HFFc6 (cell line): ENCODE measurements around the gene SEC16B. TPM values are rescaled to one million over a fixed set of nuclear protein-coding genes. Genes with fewer than 3 reads are reported as not detected.

Experiments used
- DNase-seq: peaks from one replicate; pipeline ENCODE4 v3.0.0-alpha.2; 2018
- H3K27ac Mint-ChIP-seq: 2 replicates; pipeline ENCODE4 v1.8.0; 2020; ENCODE audit warnings: mild to moderate bottlenecking, mixed read lengths
- H3K27me3 Mint-ChIP-seq: 2 replicates; pipeline ENCODE4 v1.8.0; 2021; ENCODE audit warnings: mild to moderate bottlenecking, moderate library complexity, mixed read lengths; ENCODE audit not compliant: insufficient read depth
- H3K36me3 Mint-ChIP-seq: 2 replicates; pipeline ENCODE4 v1.8.0; 2021; ENCODE audit warnings: low read depth, mixed read lengths
- H3K4me1 Mint-ChIP-seq: 2 replicates; pipeline ENCODE4 v1.8.0; 2020; ENCODE audit warnings: low read depth, mixed read lengths
- H3K4me3 Mint-ChIP-seq: 2 replicates; pipeline ENCODE4 v1.8.0; 2020; ENCODE audit warnings: mild to moderate bottlenecking, moderate library complexity, mixed read lengths
- H3K9me3 Mint-ChIP-seq: 2 replicates; pipeline ENCODE4 v1.8.0; 2020; ENCODE audit warnings: mild to moderate bottlenecking, mixed read lengths
- CTCF ChIP-seq: fragments of 200-600 bp; sonication (generic); IDR thresholded peaks from 2 replicates; pipeline ENCODE4 v1.5.0; 2021; ENCODE audit warnings: antibody characterized with exemption, mild to moderate bottlenecking
- total RNA-seq, 6 experiments: library from RNA; stranded (reverse); fragmentation: NEBNext Ultra II Directional; extraction: Animal tissue kit (Norgen Biotek cat#: 25700); gene quantifications; 2 replicates in 1 of 6; 3 replicates in 5 of 6; pipeline ENCODE4 v1.2.3, GENCODE V29; 2021

The SEC16B gene
- total RNA-seq, 6 experiments from 2014 or later: 1.7 to 3.2 (median 2.0) TPM

DNA sequence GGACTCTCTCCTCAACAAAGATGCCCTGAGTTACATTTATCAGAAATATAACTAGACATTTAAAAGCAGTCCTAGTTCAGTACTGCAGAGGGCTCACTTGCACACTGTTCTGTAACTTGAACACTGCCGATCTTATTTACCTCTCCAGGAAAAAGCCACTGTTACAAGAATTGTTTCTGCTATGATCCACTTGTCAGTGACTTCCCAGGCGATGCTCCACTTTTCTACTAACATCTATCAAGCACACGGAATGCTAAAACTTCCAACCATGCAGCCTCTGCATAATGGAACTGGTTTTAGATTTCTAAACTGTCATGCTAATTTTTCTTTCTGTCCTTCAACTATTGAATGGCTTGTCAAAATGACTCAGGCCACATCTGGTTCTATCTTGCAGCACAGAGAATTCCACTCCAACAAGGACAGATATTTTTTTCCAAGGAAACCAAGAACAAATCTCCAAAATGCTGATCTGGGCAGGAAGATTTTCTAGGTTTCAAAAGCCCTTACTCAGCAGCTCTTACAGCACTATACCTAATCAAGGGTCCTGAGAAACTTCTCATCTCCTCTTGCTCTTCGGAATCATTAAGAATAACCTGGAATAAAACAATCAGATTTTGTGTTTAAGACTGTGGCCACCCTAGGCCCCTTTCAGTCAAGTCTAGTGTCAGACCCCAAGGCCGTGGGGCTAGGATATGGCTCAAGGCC, 9.9 kb downstream of the SEC16B start:
- Mint-ChIP-seq H3K27ac (no peak overlapping the region), H3K36me3 (no peaks in the 10 kb centered on the region; the same call in 1 of the 2 replicates), H3K9me3 (no peaks in the 10 kb centered on the region), H3K4me1 (peaks cover 23% of the 10 kb centered on the region), H3K4me3 (no peak overlapping the region), H3K27me3 (no peaks in the 10 kb centered on the region)
- peak; percentile 58 for DNase-seq
- peak; percentile 73 for TF ChIP-seq CTCF

DNA sequence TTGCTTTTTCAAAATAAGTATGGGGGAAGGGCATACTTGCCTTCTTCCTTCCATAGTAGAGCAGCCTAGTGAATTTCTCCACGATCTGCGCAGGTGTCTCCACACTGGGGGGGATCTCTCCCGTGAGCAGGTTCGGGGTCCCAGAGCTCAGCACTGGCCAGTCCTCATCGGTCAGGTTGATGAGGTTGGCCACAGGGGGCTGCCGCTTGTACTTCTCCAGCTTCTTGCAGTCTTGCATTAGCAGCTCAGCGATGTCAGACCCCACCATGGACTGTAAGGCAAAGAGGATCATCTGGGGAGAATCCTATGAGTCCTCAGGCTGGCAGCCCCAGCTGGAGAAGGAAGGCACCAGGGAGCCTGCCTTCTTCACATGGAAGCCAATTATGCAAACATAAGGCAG, 11.8 kb downstream of the SEC16B start:
- no peaks in the 10 kb centered on the region for H3K27me3 Mint-ChIP-seq

DNA sequence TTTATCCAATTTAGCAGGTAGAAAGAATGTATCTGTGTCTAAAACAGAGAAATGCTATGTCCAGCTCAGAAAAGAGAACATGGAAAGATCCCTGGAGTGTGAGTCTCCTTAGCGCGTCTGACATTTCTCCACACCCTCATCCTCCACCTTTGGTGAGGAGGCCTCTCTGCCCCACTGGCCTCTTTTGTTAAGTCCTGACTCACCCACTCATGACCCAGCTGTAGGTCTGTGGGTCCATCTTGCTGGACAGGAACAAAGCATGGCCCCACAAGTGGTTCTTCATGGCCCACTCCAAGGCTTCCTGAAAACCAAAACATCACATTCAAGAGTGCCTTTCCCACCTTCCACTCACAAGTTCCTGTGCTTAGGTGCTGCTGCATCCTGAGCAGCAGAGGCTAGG, 15.8 kb downstream of the SEC16B start:
- DNase-seq: no peak
- no peak overlapping the region for H3K4me3 Mint-ChIP-seq
- peaks cover 1% of the 10 kb centered on the region; the same call in 1 of the 2 replicates for H3K27me3 Mint-ChIP-seq
- H3K27ac Mint-ChIP-seq: no peak overlapping the region
- H3K36me3 Mint-ChIP-seq: no peaks in the 10 kb centered on the region
- no peaks in the 10 kb centered on the region for H3K9me3 Mint-ChIP-seq
- TF ChIP-seq CTCF: no peak
- peaks cover 18% of the 10 kb centered on the region for H3K4me1 Mint-ChIP-seq

More for the DNA sequence above, 11.8 kb downstream of the SEC16B start:
- DNase-seq: no peak
- H3K4me1 Mint-ChIP-seq: peaks cover 13% of the 10 kb centered on the region
- H3K27ac Mint-ChIP-seq: no peak overlapping the region
- TF ChIP-seq CTCF: no peak
- no peaks in the 10 kb centered on the region for H3K9me3 Mint-ChIP-seq
- H3K36me3 Mint-ChIP-seq: no peaks in the 10 kb centered on the region
- no peak overlapping the region for H3K4me3 Mint-ChIP-seq

GRCh38 chr1:177953549-177953948, 16.3 kb downstream of the SEC16B start:
- Mint-ChIP-seq H3K36me3 (no peaks in the 10 kb centered on the region), H3K9me3 (no peaks in the 10 kb centered on the region), H3K27me3 (peaks cover 1% of the 10 kb centered on the region; the same call in 1 of the 2 replicates), H3K4me3 (no peak overlapping the region), H3K27ac (no peak overlapping the region), H3K4me1 (peaks cover 23% of the 10 kb centered on the region)
- no peak for TF ChIP-seq CTCF
- DNase-seq: no peak

DNA sequence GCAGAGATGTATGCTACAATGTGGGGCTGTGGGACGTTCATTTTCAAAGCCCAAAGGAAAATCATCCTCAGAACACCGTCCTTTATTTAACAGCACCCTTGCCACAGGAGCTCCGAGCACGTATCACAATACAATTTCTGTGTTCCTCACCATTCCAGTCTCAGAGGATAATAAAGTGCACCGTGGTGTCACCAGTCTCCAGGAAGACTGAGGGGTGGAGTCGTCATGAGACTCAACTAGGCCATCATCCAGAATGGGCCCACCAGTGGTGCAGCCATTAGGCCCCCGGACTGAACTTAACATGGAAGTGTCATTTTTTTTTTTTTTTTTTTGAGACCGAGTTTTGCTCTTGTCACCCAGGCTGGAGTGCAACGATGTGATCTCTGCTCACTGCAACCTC, 17.2 kb downstream of the SEC16B start:
- no peak for TF ChIP-seq CTCF
- Mint-ChIP-seq H3K27me3 (peaks cover 1% of the 10 kb centered on the region; the same call in 1 of the 2 replicates), H3K36me3 (no peaks in the 10 kb centered on the region), H3K27ac (no peak overlapping the region), H3K4me1 (peaks cover 31% of the 10 kb centered on the region), H3K9me3 (no peaks in the 10 kb centered on the region), H3K4me3 (no peak overlapping the region)
- no peak for DNase-seq
